HS-5 (cell line): ENCODE results near the gene COL3A1.
A peak's percentile ranks its signal among the peaks of the same experiment; 100 is the strongest.

Source experiments
- DNase-seq: peaks from one replicate; pipeline ENCODE4 v3.0.0-alpha.2; 2012; ENCODE audit warnings: low read depth

The COL3A1 gene

DNA sequence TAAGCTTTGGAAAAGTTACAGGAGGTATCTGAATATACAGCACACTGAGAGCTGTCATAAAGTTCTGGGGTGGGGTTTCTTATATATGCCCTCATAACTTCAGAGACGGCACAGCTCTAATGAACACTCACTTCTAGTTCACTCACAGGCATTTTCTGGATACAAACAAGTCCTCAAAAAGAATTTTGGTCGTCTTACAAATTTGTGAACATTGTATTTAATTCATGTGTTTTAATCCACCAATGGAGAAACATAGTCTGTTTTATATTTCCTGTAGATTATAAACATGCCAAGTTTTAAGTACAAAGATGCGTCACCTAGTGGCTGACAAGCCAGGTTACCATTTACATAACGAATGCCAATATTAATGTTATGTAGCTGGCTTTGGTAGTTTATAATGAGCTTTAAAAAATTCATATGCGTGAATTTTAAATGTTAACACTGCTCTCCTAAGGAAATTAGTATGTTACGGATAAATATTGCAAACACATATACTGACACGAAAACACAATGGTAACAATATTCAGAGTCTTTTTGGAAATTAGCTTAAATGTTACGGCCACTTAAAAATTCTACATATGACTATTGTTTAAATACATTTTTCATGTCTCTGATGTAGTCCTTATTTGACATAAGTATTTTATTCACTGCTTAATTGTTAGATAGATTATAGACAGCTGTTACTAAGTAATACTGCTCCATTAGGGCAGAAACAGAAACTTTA lies 2.5 kb downstream of the COL3A1 start:
- peak; percentile 58 for DNase-seq

- no peak for DNase-seq
Measured at GRCh38 chr2:188977317-188977716, 3.1 kb downstream of the COL3A1 start.

DNA sequence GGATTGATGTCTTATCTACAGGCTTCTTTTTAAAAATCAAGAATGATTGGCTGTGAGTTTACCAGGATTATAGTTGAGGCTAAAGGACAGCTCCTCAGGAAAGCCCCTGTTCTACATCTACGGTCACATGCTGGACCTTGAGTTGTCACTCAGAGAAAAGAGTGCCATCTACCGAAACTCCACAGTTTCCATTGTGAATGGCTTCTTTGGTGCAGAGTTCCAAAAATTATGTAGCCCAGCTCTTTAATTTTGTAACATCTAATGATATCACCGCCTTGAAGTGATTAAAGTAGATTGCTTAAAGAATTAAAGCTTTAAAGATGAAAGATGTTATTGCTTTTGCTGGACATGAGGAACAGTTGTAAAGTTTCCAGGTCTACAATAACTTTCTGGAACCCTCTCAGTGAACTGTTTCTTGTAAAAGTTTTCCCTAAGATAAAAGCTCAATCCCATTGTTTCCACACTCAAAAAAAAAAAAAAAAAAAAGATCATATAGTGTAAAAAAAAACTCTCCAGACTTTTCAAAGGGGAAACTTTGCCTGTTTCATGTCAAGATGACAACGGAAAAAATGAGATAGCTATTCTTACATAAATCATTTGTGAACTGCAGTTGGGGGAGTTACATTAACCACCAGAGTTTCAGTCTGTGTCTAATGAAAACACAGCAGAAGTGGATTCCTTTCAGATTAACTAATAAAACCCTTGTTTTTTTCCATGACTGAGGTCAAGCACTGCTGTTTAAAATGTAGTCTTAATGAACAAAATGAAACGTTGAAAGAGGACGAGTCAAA lies 4.3 kb downstream of the COL3A1 start:
- DNase-seq, result peak; percentile 68

DNA sequence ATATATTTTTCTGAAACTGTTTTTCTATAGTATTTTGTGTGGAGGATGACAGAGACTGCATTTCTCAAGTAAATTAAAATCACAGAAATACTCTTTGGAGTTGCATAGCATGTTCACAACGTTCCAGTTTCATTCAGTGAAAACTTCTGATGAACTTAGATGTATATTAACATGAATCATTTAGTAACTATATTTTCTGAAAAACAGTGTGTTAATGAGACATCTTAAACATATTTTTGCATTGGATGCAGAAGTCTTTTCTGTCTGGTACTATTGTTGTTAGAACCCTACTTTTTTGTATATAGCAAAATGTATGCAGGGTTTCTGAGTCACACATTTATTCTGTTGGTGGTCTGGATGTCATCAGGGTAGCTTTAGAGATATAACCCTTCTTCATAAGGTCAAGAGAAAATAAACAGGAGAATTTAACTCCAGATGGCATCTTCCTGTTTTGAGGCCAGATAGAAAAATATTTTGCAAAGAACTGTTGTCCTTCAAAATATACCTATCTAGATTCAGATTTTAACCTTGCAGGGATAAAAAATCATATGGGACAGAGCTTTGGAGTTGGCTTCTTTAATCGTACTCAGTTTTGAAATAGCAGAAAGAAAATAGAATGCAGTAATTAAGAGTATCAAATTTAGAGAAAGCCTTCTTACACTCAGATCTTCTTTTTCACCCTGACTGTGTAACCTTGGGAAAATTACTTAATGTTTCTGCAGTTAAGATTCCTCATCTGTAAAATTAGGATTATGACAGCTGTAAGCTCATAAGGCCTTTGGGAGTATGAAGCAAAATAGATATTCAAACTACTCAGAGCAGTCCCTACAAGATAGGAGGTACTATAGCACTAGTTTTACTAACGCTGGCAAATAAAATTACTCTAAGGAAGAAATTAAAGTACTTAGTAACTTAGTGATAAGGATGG lies 5.3 kb downstream of the COL3A1 start:
- no peak for DNase-seq

GRCh38 chr2:188983427-188984064 lies 9.4 kb downstream of the COL3A1 start:
- peak; percentile 91 for DNase-seq

GRCh38 chr2:188984065-188984491 lies 9.9 kb downstream of the COL3A1 start:
- DNase-seq, result peak; percentile 84

DNA sequence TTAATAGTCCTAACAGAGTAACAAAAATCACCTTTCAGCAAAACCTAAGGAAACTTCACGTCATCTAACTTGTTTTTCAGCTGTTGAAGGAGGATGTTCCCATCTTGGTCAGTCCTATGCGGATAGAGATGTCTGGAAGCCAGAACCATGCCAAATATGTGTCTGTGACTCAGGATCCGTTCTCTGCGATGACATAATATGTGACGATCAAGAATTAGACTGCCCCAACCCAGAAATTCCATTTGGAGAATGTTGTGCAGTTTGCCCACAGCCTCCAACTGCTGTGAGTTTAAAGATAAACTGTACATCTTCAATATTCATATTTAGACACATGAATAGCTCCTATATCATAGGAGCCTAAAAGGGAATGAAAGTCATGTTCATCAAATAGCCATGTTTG lies 10.5 kb downstream of the COL3A1 start:
- peak; percentile 93 for DNase-seq

GRCh38 chr2:188986839-188987238 lies 12.7 kb downstream of the COL3A1 start:
- no peak for DNase-seq

DNA sequence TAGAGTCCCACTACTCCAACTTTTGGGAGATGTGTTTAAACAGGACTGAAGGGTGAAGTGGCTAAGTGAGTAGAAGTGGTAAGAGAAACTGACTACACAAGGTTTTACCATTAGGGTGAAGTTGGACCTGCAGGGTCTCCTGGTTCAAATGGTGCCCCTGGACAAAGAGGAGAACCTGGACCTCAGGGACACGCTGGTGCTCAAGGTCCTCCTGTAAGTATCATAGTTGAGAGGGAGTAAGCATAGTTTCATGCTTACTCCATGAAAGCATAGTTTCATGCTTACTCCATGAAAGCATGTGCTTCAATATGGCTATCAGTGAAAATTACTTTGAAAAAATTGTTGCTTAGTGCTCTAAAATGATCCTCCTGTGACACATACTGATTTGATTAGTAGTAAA lies 19.1 kb downstream of the COL3A1 start:
- DNase-seq, result no peak

DNA sequence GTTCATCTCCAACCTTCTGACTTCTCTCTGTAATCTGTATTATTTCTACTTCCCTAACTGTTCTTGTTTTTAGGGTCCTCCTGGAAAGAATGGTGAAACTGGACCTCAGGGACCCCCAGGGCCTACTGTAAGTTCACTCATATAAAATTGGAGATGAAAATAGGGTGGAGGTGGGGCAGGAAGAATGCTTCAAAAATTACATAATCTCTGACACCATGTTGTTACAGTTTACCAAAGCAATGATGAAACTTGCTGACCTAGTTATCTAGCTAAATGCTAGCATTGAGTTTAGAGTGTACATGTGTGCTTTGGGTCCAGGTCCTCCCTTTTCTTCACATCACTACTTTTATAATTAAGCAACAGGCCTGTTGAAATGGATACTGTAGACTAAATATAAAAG lies 23.1 kb downstream of the COL3A1 start:
- DNase-seq, result no peak

DNA sequence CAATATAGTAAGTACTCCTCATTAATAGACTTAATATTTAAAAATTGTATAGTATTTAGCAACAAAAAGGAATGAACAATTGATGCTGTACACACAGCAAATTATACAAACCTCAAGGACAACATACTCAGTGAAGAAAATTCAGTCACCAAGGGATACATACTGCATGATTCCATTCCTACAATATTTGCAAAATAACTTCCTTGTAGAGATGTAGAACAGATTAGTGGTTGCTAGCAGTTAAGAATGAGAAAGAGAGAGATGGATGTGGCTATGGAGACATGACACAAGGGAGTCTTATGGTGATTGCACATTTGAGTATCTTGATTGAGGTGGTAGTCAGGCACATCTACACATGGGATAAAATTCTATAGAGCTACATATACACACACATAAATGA lies 26.0 kb downstream of the COL3A1 start:
- DNase-seq, result no peak

GRCh38 chr2:189002079-189002478 lies 27.9 kb downstream of the COL3A1 start:
- DNase-seq, result peak; percentile 73

GRCh38 chr2:189008555-189009262 lies 34.5 kb downstream of the COL3A1 start:
- DNase-seq, result no peak

DNA sequence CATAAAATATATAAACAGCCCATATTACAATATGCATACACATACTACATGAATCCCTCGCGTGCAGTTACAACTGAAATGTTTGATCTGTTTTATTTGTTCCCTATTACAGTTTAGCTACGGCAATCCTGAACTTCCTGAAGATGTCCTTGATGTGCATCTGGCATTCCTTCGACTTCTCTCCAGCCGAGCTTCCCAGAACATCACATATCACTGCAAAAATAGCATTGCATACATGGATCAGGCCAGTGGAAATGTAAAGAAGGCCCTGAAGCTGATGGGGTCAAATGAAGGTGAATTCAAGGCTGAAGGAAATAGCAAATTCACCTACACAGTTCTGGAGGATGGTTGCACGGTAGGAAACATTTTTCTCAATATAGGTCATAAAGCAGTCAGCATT lies 36.4 kb downstream of the COL3A1 start:
- no peak for DNase-seq

GRCh38 chr2:189012351-189012750 lies 38.2 kb downstream of the COL3A1 start:
- no peak for DNase-seq

DNA sequence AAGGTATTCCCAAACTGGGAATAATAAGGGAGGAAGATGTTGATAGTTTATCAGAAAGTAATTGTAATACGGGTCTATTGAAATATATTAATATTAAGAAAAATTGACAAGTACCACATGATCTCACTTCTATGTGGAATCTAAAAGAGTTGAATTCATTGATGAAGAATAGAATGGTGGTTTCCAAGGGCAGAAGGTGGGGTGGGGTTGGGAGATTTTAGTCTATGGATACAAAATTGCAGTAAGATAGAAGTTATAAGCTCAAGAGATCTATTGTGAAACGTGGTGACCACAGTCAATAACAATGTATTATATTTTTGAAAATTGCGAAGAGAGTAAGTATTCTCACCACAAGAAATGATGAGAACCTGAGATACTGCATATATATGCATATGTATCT lies 38.9 kb downstream of the COL3A1 start:
- no peak for DNase-seq

DNA sequence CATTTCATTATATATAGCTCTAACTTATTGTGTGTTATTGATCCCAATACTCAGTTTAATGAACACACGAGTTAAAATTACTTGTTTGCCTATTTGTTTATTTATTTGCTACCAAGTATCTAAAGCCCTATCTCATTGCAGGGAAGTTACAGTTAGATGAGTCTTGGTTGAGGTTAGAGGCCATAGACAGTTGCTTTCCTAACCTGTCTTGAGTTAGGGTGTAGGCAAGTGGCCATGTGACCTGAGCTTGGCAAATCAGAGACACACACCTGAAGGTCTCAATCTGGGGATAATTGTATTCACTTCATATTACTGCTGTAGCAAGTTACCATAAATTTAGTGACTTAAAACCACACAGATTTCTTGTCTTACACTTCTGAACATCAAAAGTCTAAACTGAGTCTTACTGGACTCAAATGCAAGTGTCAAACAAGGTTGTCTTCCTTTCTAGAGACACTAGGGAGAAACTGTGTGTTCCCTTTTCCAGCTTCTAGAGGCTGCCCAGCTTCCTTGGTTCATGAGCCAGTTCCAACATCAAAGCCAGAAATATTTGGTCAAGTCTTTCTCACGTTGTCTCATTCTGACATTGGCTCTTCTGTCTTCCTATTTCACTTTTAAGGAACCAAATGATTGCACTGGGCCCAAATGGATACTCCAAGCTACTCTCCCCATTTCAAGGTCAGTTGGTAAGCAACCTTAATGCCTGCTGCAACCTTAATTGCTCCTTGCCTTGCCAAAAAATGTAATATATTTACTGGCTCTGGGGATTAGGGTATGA lies 39.7 kb downstream of the COL3A1 start:
- no peak for DNase-seq

GRCh38 chr2:189014449-189015138 lies 40.4 kb downstream of the COL3A1 start:
- DNase-seq, result no peak

- DNase-seq, result no peak
Measured at GRCh38 chr2:189015359-189015758, 41.2 kb downstream of the COL3A1 start.

DNA sequence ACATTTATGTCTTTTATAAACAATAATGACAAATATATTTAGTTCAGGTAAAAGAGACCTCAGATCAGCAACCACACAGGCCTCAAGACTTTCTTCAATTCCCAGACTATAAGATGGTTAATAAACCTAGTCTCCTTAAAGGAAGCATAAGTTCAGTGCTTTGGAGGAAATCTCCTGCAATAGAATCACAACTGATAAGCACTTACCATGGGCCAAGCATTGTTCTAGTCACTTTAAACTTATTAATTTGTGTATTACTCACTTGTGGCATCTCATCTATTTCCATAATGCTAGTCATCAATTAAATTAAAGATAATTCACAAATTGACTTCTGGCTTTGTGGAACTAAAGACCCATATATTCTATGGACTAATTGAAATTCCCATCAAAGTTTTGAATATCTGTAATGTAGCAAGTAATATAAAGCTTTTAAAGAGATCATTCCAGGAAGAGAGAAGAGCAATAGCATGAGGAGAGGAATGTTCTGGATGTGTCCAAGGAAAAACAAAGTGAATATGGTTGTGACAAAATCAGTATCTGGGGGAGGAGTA lies 42.2 kb downstream of the COL3A1 start:
- no peak for DNase-seq
